Measurements from ENCODE around the gene LRRK1.

- no peak for TF ChIP-seq POLR2A (IDR thresholded peaks at IDR 0.05)
- TF ChIP-seq POLR2AphosphoS5 (IDR thresholded peaks at IDR 0.05; ENCODE audit: insufficient read depth in 1 of 2, low read depth in 1 of 2) = no peak
Observed at GRCh38 chr15:101084801-101085200, 165.6 kb downstream of the LRRK1 start.
